ENCODE data around the gene ZNF626.

GRCh38 chr19:20607943-20608342, 53.4 kb downstream of the ZNF626 start:
- TF ChIP-seq CTCF (conservative IDR thresholded peaks at IDR 0.05; ENCODE audit: low read depth, low read length) (no peak), RCOR1 (IDR thresholded peaks at IDR 0.05; ENCODE audit: insufficient replicate concordance, low read length) (no peak), CEBPB (IDR thresholded peaks at IDR 0.05; ENCODE audit: low read depth, low read length) (no peak), BHLHE40 (IDR thresholded peaks at IDR 0.05; ENCODE audit: low read depth, low read length) (no peak), SMC3 (IDR thresholded peaks at IDR 0.05; ENCODE audit: low read depth, low read length) (no peak), MXI1 (IDR thresholded peaks at IDR 0.05; ENCODE audit: borderline replicate concordance, low read depth, low read length) (no peak)
